Peyer's patch (tissue), 4 donors: Measurements from ENCODE around the gene ATP2C2.

Source experiments
- POLR2A ChIP-seq, 2 donors: fragments of 450-650 bp; IDR thresholded peaks; one replicate each; pipeline ENCODE4 v1.5.1; 2017; ENCODE audit warnings: antibody characterized with exemption in 2 of 2, mild to moderate bottlenecking in 2 of 2, moderate library complexity in 2 of 2
- TF ChIP-seq, protein P1 (sequence below), 6 experiments: fragments of 450-650 bp in 4 of 6; fragments of 200-600 bp in 2 of 6; sonication (generic) in 1 of 6; IDR thresholded peaks; one replicate each; pipeline ENCODE4 v1.5.1; 2017 to 2019; ENCODE audit warnings: antibody characterized with exemption in 6 of 6, mild to moderate bottlenecking in 3 of 6, moderate library complexity in 1 of 6

DNA sequence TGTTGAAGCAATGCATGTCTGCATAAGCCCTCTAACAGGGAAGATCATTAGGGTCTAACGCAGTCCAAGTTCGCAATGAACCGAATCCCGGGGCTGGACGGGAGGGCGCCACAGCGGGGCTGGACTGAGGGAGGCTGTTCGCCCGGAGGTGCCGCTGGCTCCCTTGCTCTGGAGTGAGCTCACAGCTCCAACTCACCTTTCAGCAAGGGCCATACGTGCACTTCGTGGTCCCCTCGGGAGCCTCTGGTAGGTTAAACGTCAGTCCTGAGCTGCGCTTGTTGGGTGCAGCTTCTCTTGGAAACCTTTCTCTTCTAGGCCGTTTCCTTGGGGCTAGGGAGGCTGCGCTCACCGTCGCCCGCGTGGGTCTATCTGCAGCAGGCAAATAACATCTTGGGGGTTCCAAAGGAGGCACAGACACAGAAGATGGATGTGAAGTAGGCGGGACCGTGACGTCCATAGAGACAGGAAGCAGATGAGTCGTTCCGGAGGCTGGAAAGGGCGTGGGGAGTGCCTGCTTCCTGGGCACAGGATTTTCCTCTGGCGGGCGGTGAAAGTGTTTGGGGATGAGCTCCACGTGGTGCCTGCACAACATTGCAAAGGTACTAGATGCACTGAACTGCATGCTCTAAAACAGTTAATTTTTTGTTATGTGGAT is 21.9 kb downstream of the ATP2C2 start:
- TF ChIP-seq, protein P1, sequence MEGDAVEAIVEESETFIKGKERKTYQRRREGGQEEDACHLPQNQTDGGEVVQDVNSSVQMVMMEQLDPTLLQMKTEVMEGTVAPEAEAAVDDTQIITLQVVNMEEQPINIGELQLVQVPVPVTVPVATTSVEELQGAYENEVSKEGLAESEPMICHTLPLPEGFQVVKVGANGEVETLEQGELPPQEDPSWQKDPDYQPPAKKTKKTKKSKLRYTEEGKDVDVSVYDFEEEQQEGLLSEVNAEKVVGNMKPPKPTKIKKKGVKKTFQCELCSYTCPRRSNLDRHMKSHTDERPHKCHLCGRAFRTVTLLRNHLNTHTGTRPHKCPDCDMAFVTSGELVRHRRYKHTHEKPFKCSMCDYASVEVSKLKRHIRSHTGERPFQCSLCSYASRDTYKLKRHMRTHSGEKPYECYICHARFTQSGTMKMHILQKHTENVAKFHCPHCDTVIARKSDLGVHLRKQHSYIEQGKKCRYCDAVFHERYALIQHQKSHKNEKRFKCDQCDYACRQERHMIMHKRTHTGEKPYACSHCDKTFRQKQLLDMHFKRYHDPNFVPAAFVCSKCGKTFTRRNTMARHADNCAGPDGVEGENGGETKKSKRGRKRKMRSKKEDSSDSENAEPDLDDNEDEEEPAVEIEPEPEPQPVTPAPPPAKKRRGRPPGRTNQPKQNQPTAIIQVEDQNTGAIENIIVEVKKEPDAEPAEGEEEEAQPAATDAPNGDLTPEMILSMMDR (IDR thresholded peaks at IDR 0.05) = no peak
- no peak for TF ChIP-seq POLR2A (IDR thresholded peaks at IDR 0.05)
